ENCODE measurements around the gene LRP4.

Gene LRP4

DNA sequence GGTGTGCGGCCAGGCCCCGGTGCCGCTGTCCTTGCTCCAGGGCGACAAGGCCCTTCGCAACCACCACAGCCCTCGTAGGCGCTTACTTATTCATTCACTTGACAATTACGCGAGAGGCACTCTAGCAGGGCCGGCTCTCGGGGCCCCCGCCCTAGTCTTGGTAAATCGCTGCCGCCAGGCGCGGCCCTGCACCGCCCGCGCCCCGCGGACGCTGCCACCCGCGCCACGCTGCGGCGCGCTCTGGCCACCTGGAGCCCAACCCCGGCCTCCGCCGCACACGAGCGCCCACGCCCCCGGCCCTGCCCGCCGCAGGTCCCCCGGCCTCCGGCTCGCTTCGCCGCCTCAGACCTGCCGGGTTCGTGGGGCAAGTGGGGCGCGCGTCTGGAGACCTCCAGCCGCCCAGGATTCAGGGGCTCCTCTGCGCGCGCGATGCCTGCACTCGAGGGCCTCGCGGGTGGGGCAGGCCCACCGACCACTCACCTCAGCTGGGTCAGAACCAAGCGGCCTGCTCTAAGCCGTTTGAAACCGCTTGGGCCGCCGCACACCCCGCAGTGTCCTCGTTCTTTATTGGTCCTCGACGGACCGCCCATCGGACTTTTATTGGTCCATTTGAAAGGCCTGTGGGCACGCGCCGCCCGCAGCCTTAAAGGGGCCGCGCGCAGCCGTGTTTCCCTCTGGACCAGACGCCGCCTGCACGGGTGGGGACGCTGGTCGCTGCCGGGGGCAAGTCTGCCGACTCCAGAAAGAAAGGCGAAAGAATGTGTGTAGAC, 72.4 kb downstream of the LRP4 start, which contains the start of gene CKAP5:
TSS of gene CKAP5 (minus strand) at position 541 of the 770 bp plus-strand sequence. CDS start 25,049 bp downstream, outside the sequence.
- DNase-seq (ENCODE audit: low read depth in 2 of 2) = peak; percentile 69 to 70

GRCh38 chr11:46845440-46845739, 73.0 kb downstream of the LRP4 start:
- DNase-seq (ENCODE audit: low read depth in 2 of 2) = no peak

DNA sequence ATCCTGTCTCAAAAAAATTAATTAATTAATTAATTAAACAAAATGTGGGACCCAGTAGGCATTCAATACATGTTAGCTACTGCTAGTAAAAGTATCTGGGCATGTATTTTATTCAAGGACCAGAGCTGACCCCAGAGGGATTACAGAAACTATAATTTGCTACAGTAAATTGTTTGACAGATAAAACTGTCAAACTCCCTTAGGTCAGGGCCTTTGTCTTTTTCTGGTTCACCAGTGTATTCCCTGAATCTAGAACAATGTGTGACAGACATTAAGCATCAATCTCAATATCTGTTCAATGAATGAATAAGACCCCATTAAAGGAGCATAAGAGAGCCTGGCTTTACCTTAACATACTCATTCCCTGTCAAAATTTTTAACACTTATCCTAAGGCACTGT, 78.2 kb downstream of the LRP4 start:
- no peak for DNase-seq (ENCODE audit: low read depth in 2 of 2)

DNA sequence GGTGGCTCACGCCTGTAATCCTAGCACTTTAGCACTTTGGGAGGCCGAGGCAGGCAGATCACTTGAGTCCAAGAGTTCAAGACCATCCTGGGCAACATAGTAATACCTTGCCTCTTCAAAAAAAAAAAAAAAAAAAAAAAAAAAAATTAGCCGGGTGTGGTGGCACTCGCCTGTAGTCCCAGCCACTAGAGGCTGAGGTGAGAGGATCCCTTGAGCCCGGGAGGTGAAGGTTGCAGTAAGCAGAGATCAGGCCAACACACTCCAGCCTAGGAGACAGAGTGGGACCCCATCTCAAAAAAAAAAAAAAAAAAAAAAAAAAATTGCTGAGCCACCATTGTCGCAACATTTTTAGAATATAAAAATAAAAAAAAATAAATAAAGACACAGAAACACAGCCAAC, 79.8 kb downstream of the LRP4 start:
- no peak for DNase-seq (ENCODE audit: low read depth in 2 of 2)

DNA sequence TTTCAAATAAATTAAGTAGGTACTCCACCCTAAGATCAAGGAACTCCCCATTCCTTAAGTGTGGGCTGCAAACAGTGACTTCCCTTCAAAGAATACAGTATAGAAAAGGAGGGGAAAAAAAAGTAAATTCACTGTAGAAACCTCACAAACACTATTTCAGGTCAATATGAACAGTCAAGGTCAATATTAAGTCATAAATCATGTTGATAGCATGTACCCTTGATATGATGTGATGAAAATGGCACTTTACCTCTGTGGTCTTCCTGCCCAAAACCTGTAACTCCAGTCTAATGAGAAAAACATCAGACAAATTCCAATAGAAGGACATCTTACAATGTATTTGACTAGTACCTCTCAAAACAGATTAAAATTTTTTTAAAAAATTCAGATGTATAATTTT, 80.5 kb downstream of the LRP4 start:
- no peak for DNase-seq (ENCODE audit: low read depth in 2 of 2)

DNA sequence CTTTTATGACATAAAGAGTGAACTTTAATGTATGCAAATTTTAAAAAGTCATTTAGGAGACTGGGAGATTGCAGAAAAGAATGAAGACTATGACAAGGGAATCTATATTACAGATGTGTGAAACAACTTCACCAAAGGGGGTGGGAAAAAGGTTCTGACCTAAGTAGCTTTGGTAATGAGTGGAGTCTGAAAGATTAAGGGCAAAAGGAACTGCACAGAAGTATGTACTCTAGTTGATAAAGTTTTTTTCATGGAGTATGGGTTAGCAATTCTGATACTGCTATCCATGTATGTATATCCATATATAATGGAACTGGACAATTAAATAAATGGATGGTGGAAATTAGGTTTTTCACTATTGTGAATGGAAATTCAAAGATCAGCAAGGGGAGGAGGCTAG, 81.5 kb downstream of the LRP4 start:
- DNase-seq (ENCODE audit: low read depth in 2 of 2) = no peak

- DNase-seq (ENCODE audit: low read depth in 2 of 2) = no peak
Measured at GRCh38 chr11:46836431-46836830, 81.9 kb downstream of the LRP4 start.

DNA sequence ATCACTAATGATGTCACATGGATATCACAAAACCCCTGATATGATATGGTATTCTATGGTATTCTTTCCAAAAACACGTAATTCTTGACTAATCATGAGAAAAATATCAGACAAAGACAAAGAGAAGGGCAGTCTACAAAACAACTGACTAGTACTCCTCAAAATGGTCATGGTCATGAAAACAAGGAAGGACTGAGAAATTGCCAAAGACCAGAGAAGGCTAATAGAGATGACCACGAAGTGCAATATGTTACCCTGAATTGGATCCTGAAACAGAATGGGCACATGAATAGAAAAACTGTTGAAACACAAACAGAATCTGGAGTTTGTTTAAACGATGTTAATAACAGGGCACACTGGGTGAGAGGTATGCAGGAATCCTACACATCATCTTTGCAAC, 82.5 kb downstream of the LRP4 start:
- DNase-seq (ENCODE audit: low read depth in 2 of 2) = no peak

- no peak for DNase-seq (ENCODE audit: low read depth in 2 of 2)
Measured at GRCh38 chr11:46834821-46835220, 83.5 kb downstream of the LRP4 start.

DNA sequence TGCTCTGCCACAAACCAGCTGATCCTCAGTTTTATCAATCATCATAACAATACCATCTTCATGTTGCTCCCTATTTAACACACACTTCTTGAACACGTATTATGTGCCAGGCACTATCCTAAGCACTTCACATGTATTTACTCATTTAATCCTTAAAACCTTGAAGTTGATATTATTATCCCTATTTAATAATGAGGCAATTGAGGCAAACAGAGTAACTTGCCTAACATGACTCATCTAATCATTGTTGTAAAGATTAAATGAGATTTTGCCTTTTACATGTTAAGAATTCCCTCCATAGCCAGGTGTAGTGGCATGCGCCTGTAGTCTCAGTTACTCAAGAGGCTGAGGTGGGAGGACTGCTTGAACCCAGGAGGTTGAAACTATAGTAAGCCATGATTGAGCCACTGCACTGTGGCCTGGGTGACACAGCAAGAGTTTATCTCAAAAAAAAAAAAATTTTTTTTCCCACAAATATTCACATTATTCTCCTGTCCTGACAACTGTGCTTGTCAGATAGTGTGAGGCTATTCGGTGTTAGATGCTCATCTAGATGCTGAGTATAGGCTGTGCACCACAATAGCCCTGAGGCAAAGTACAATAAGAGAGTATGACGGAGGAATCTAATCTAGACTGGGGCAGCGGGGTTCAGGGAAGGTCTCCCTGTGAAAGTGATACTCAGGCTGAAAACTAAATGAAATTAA, 85.7 kb downstream of the LRP4 start:
- no peak for DNase-seq (ENCODE audit: low read depth in 2 of 2)

DNA sequence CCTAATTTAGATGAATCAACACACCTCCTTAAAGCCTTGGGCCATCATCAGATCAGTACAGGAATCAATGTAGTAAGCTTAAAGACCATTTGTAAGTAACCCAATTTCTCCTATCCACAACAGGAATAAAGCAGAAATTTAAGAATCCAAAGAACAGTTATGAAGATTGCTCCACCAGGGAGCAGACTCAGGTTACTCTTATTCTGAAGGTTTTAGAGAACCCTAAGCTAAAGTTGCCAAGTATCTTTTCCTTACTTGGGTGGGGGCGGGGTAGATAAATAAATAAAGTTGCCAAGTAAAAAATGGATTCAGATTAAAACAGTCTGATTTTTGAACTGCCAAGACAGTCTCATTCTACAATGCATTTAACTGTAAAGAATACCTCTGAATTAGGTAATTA, 90.4 kb downstream of the LRP4 start:
- DNase-seq (ENCODE audit: low read depth in 2 of 2) = no peak

DNA sequence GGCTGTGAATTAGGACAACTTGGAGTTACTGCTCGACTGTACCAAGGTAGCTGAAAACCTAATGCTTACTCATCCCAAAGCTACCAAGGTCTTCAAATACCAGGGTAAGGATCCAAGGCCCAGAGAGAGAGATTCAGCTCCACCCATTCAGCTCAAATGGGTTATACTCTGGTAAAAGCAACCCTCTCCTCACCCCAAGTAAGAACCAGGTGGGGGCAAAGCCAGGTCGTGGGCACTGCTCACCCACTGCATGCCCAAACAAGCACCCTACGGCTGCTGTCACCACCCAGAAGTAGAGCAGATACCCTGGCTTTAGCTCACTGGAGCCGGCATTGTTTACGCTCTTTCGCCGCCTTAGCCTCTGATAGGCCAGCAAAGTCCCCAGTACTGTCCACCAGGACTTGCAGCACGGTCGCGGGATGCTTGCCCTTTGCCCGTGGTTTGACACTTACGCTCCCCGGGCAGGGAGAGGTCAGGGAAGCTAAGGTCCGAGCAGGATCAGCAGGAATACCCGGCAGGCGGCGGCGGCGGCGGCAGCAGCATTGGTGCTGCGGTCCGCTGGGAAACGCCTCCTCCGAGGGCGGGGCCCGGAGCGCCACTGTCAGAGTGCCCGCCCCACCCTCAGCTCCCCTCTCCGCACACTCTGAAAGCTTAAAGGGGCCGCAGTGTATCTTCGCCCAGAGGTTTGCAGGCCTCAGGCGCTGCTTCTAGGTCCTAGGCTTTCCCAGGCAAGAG, 91.9 kb downstream of the LRP4 start:
- DNase-seq (ENCODE audit: low read depth in 2 of 2) = peak in 1 of 2 donors; percentile 44

DNA sequence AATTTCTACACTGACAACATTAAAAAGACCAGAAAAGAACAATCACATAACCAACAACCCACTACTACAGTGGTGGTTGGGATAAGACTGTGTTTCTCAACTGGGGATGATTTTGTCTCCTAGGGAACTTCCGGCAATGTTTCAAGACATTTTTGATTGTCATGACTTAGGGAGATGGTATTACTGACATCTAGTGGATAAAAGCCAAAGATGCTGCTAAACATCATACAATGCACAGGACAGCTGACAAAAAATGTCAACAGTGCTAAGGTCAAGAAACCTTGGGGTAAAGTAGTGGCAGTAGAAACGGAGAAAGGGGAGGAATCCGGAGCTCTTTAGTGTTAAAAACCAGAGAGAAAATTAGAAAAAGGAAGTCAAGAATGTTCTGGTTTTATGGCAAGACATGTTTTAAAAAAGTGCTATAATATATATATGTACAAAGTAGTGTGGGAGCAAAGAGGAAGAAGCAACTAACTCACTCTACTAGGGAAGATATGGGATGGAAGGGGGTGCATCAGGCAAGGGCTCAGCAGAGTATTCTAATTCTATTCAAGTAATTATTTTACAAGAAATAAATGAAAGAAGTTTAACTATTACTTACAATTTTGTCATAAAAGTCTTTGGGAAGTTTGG, 109.4 kb downstream of the LRP4 start:
- no peak for DNase-seq (ENCODE audit: low read depth in 2 of 2)
